ENCODE results near the gene POU2F2. TPM values are rescaled to one million over a fixed set of nuclear protein-coding genes. Genes with fewer than 3 reads are reported as not detected.

Gene POU2F2
- total and polyA plus RNA-seq, 9 of the 15 experiments (the other 6 are each of a cell fraction or from before 2014, with no cell fraction given): 0.03 to 0.68 (median 0.14) TPM

- intact Hi-C loops (cut with micrococcal nuclease) (no loop called here), in situ Hi-C loops (cut with MboI) (no loop called here)
- H3K27ac ChIP-seq (ENCODE audit: extremely low read depth, low read depth, low read length): no peak overlapping the region
- CTCF ChIA-PET (ENCODE audit: low intra/inter-chr PET ratio): interaction anchor here (0.6 to 0.9 kb wide), 2 partner anchors 68 to 226 kb away, joined by 3 read pairs; no protein-coding TSS in a partner anchor
- ATAC-seq: peak; percentile 55
- no peak overlapping the region for H3K9ac ChIP-seq (ENCODE audit: insufficient read depth in 1 of 2, low read depth in 2 of 2, low read length in 2 of 2)
- peak overlapping the region; percentile 15; the same call in 1 of the 2 replicates for H3K4me3 ChIP-seq
- no peaks in the 10 kb centered on the region for H3K36me3 ChIP-seq (ENCODE audit: control insufficient read depth, insufficient read depth, low read length)
- peak in 1 of 4 experiments; percentile 45 for DNase-seq (ENCODE audit: extremely low read depth in 1 of 4, low spot score in 3 of 4)
- H3K9me1 ChIP-seq (ENCODE audit: control insufficient read depth, insufficient read depth, low read length): no peaks in the 10 kb centered on the region
- peaks cover 22% of the 10 kb centered on the region; the same call in 1 of the 2 replicates for H4K20me1 ChIP-seq (replicated peaks; ENCODE audit: control insufficient read depth, insufficient read depth, low read length)
- POLR2A ChIA-PET: interaction anchor here (0.8 to 1.2 kb wide), 3 partner anchors 12 to 49 kb away, joined by 3 to 4 read pairs (median 3); no protein-coding TSS in a partner anchor
- no TSS peak for BruUV-seq (replicated peaks)
- no peak overlapping the region for H3K4me2 ChIP-seq (ENCODE audit: insufficient read depth, low read length)
- H2AFZ ChIP-seq (ENCODE audit: low read depth, low read length): no peak overlapping the region
- TF ChIP-seq, protein P1, sequence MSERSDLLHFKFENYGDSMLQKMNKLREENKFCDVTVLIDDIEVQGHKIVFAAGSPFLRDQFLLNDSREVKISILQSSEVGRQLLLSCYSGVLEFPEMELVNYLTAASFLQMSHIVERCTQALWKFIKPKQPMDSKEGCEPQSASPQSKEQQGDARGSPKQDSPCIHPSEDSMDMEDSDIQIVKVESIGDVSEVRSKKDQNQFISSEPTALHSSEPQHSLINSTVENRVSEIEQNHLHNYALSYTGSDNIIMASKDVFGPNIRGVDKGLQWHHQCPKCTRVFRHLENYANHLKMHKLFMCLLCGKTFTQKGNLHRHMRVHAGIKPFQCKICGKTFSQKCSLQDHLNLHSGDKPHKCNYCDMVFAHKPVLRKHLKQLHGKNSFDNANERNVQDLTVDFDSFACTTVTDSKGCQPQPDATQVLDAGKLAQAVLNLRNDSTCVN (CRISPR knock-in tag; IDR thresholded peaks at IDR 0.05): no peak
- TF ChIP-seq SAFB (IDR thresholded peaks at IDR 0.05; ENCODE audit: borderline replicate concordance, low read depth, low read length): no peak
- no peak for TF ChIP-seq SETDB1 (IDR thresholded peaks at IDR 0.05; ENCODE audit: low read length)
- TF ChIP-seq, protein P2, sequence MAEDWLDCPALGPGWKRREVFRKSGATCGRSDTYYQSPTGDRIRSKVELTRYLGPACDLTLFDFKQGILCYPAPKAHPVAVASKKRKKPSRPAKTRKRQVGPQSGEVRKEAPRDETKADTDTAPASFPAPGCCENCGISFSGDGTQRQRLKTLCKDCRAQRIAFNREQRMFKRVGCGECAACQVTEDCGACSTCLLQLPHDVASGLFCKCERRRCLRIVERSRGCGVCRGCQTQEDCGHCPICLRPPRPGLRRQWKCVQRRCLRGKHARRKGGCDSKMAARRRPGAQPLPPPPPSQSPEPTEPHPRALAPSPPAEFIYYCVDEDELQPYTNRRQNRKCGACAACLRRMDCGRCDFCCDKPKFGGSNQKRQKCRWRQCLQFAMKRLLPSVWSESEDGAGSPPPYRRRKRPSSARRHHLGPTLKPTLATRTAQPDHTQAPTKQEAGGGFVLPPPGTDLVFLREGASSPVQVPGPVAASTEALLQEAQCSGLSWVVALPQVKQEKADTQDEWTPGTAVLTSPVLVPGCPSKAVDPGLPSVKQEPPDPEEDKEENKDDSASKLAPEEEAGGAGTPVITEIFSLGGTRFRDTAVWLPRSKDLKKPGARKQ (CRISPR knock-in tag; IDR thresholded peaks at IDR 0.05): no peak
- no peak for TF ChIP-seq MNT (conservative IDR thresholded peaks at IDR 0.05)
- no peak for TF ChIP-seq LARP7 (IDR thresholded peaks at IDR 0.05)
- H3K79me2 ChIP-seq (ENCODE audit: control insufficient read depth, insufficient read depth, low read length): no peaks in the 10 kb centered on the region
- H3K4me1 ChIP-seq (replicated peaks in 1 of 2; ENCODE audit: control insufficient read depth in 2 of 2, insufficient read depth in 2 of 2, low read length in 2 of 2): peaks cover 0 to 15% of the 10 kb centered on the region in 2 experiments; a peak in 3 of 5 replicates
- no peak for FAIRE-seq
- no peaks in the 10 kb centered on the region for H3K9me3 ChIP-seq (replicated peaks; ENCODE audit: control insufficient read depth, insufficient read depth, low read depth, low read length)
- H3K27me3 ChIP-seq (ENCODE audit: control insufficient read depth in 2 of 2, insufficient read depth in 2 of 2, low read length in 2 of 2): peaks cover 51 to 88% of the 10 kb centered on the region in 2 experiments
- WGBS (ENCODE audit: insufficient coverage, low coverage, missing lambda C conversion rate): 1% methylated on average over 15 of the region's 31 CpGs
These were observed 44.4 kb upstream of the POU2F2 start for GRCh38 chr19:42176649-42176989.

Measured in K562 (cell line).